Measurements from ENCODE around the gene GRAMD1B.

Gene GRAMD1B

DNA sequence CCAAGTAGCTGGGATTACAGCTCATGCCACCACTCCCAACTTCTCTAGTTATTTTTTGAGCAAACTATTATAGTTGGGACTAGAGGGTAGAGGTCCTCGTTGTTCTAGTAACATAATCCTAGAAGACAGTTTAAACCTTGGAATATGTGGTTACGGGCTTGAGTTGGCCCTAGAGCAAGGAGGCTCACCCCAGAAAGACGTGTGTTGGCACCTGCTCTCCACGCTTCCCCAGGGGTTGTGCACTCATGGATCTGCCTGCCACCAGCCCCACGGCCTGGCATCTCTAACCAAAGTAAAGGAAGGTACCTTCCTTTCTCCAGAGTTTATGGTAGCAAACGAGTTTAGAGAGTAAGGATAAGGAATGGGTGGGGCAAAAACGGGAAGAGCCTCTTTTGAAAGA is 145.4 kb downstream of the GRAMD1B start:
- DNase-seq, result no peak

GRCh38 chr11:123576082-123576481 is 146.0 kb downstream of the GRAMD1B start:
- no peak for DNase-seq

- DNase-seq, result no peak
Observed at GRCh38 chr11:123576501-123576900, 146.4 kb downstream of the GRAMD1B start.

DNA sequence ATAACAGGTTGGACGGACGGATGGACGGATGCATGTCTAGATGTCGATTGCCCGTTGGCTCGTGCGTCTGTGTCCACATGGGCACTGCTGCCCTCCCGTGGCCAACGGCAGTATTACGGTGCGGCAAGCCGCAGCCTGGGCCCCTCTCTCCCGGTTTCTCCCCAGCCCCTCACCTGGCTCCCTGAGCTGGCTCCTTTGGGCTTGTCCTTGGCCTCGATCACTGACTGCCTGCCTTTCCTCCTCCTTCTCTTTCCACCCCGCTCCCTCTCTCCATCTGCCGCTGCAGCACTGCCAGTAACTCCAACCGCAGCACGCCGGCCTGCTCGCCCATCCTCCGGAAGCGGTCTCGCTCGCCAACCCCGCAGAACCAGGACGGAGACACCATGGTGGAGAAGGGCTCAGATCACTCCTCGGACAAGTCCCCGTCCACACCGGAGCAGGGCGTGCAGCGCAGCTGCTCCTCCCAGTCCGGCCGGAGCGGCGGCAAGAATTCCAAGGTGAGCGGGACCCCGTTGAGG is 147.1 kb downstream of the GRAMD1B start:
- peak; percentile 75 to 81 for DNase-seq

DNA sequence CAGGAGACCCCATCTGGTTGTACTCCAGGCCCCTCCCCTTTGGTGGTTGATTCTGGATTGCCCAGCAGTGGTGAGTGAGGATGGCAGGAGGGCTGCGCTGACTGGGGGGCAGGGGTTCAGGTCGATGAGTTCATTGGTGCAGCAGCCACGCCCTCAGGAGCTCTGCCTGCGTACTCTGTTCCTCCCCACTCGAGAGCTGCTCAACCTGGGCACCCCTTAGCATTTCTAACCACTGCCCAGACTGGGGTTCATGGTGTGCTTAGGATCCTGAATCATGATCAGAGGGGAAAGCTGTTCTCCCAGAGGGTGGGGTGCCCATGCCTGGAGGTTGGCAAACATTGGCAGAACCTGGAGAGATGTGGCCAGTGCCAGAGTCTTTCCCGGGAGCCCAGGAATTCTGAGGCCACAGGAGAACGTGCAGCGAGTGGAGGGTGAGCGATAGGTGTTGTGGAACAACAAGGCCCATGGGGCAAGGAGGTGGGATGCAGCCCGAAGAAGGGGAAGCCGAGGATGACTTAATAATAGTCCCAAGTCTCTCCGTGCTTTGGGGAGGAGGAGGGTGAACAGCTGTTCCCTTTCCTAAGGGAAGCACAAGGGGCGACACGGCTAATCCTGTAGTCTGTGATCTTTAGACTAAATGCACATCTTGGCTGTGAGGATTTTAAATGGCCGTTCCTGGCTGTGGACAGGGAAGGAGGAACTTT is 148.9 kb downstream of the GRAMD1B start:
- DNase-seq, result no peak

DNA sequence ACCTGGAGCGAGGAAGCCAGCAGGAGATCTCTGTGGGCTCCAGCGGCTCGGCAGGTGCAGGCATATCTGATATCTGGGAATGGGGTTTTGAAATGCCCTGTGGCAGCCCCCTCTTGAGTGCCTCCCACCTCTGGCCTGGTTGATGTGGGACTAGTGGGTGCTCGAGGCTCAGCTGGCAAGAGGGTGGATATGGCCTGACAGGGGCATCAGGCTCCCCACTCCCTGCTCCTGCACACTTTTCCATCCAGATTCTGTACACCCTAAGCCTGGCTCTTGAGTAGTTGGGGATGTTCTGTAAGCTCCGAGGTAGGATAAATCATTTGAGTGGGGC is 149.4 kb downstream of the GRAMD1B start:
- DNase-seq, result no peak

DNA sequence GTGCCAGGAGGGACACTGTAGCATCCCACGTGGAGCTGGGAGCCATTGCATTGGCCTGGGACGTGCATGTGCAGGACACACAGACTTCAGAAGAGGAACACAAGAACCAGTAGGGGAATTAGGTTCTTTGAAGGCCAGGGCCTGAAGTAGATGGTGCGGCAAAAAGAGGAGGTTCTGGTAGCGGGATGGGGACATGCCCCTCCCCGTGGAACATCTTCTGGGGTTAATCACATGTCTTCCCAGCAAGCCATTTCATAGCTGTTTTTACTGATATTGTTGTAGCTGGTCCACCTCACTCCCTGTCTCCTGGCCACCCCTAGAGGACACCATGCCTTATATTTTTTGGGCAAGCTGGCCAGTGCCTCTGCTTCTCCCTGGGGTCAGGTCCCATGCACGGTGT is 150.1 kb downstream of the GRAMD1B start:
- DNase-seq, result no peak

DNA sequence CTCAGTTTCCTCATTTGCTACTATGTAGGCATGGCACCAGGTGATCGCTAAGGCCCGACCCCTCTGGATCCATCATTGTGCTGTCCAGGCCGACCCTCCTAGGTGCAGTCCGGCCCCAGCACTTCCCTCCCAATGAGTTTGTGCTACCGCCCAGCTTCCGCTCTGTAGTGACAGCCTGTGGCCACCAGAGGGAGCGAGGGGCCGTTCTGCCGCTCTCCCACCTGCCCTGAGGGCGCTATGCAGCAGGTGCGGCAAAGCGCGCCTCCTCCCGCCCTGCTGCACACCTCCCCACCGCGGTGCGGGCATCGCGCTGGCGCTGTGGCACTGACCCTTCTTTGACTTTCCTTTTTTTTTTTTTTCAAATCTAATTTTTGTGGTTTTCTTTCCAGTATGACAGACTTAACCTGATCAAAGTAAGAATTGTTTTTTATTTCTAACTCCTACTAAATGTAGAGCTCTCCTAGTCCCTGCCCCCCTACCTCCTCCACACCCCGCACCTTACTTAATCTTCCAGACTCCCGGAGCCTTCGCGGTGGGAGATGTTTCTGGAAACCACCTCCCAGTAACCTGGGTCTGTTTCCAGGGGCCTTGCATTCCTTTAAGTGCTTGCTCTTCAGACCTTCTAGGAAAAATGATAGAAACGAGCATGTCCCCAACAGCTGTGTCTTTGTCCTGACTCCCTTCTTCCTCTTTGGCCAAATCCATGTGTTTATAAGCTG is 150.6 kb downstream of the GRAMD1B start:
- peak; percentile 66 to 72 for DNase-seq

DNA sequence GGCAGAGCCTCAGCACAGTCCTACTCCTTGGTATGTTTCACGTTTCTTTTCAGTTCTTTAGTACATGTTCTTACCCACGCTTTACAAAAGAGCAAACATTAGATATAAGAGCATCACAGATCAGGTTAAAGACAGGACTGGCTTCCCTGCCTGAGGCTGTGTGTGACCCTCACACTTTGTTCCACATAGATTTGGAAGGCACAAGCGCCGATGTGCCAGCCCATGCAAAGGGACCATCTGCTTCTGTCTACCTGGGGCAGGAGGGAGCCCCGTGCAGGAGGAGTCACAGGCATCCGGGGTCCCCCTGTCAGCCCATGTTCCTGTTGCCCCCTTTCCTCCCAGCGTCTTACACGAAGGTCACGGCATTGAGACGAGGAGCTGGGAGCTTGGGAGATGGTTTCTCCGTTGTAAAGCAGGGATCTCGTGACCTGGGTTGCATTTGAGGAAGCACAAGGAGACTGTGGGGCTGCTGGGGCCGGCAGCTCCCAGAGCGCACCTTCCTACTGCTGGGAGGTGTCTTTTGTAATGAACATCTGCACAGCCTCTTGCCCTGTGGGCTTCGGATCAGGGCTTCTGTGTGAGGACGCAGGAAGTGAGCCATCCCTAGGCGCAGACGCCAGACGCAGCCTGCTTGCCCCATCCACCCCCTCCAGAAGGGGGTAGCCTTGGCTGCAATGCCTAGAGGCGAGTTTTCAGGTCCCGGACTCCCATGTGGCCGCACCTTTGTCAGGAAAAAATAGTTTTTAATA is 151.8 kb downstream of the GRAMD1B start:
- DNase-seq, result no peak

- DNase-seq, result no peak
Observed at GRCh38 chr11:123582992-123583504, 153.0 kb downstream of the GRAMD1B start.

DNA sequence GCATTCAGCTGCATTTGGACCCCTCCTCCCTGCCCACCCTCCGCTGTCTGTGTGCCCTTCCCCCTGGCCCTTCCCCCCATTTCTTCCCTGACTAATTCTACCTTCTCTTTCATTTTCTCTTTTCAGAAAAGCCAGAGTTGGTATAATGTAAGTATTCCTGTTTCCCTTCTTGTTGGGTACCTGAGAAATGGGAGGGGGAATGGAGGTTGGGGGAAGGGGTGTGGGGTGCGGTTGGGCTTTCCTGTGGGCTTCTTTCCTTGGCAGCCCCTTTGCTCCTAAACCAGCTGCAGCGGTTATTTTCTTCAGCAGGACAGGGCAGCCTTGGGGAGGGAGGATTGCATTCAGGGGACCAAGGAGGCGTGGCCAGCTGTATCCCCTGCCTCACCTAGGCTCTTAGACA is 154.1 kb downstream of the GRAMD1B start:
- no peak for DNase-seq

GRCh38 chr11:123584737-123585136 is 154.7 kb downstream of the GRAMD1B start:
- DNase-seq, result no peak

GRCh38 chr11:123585206-123585605 is 155.1 kb downstream of the GRAMD1B start:
- no peak for DNase-seq

GRCh38 chr11:123585706-123586105 is 155.6 kb downstream of the GRAMD1B start:
- DNase-seq, result no peak

DNA sequence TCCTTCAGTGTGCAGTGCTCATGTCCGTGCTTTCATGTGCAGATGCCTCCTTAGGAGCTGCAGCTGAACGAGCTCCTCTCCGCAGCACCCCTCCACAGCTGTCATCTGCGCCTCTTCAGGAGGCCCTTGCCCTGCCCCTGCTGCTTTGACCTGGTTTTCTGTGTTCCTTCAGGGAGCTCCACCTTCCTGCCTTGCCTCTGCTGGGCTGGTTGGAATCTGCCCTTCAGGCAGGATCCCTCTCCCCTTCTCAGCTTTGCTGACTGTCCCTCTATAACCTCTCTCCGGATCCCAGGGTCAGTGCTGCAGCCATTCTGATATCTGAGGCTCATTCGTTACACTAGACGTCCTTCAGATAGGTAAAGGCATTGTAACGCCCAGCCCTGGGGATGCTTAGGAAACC is 156.5 kb downstream of the GRAMD1B start:
- DNase-seq, result no peak

DNA sequence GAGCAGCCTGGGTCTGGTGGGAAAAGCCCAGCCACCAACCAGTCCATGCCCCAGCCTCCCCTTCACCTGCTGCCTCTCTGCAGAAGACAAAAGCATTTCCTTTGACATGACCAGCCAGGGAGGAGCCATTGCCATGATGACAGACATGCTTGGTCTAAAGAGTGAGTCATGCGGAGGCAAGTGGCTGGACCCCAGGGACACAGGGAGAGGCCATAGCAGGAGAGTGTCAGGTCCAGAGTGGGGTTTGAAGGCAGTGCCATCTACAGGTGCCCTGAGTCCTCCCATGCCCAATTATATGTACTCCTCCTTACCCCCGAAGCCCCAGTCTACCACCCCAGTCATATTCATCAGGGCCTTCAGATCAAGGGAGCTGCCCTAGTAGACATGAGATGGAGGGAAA is 157.0 kb downstream of the GRAMD1B start:
- DNase-seq, result no peak

GRCh38 chr11:123587559-123587958 is 157.5 kb downstream of the GRAMD1B start:
- no peak for DNase-seq

GRCh38 chr11:123588117-123588863 is 158.2 kb downstream of the GRAMD1B start:
- DNase-seq, result no peak

DNA sequence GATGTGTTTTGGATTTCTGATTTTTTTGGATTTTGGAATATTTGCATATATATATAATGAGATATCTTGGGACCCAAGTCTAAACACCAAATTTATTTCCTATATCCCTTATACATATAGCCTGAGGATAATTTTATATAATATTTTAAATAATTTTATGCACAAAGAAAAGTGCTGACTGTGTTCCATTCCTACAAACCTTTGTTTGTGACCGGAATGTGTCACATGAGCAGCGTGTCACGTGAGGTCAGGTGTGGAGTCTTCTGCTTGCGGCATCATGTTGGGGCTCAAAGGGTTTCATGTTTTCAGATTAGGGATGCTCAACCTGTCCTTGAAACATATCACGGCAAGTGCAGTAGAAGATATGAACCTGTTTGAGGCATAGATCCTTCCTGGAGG is 158.8 kb downstream of the GRAMD1B start:
- DNase-seq, result no peak

DNA sequence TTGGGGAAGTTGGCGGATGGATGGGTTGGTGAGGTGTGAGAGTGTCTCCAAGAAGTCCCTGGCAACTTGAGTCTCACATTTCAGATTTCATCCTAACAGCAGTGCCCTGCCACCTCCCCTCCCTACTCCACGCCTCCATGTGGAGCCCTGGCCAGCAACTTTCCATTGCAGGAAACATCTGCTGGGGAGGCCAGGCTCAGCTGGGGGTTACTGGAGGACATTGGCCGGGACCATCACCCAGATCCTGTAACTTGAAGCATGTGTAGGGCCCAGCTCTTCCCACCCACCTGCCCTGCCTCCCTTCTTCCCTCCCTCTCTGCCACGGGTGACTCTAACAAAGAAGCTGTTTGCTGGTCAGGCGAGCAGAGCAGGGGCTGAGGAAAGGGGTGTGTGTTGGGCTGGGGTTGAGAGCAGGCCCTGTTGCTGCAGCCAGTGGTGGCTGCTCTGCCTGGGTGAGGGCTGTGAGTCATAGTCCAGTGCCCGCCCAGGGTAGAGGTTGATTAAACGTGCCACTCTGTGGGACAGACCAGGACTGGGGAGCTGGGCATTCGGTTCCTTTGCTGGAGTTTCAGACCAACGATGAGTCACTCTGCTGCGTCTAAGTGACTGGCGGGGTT is 160.3 kb downstream of the GRAMD1B start:
- no peak for DNase-seq

DNA sequence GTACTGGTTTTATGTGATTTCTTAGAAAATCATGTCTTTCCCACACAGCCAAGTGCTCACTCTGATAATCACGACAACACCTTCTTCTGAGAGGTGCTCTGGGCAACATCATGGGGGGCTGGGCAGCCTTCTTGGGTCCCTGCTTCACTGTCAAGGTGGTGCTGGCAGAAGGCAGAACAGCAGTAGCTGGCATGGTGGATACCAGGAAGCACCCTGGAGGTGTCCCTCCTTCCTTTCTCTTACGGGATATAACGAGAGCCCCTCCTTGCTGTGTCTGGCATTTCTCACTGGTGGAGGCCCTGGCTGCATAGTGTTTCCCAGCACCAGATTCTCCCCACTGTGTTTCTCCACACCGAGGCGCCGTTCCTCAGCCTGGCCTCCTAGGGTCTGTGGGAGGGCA is 163.5 kb downstream of the GRAMD1B start:
- no peak for DNase-seq

- no peak for DNase-seq
Observed at GRCh38 chr11:123594188-123594901, 164.3 kb downstream of the GRAMD1B start.
